ENCODE data around the gene GADD45A.

GADD45A gene

DNA sequence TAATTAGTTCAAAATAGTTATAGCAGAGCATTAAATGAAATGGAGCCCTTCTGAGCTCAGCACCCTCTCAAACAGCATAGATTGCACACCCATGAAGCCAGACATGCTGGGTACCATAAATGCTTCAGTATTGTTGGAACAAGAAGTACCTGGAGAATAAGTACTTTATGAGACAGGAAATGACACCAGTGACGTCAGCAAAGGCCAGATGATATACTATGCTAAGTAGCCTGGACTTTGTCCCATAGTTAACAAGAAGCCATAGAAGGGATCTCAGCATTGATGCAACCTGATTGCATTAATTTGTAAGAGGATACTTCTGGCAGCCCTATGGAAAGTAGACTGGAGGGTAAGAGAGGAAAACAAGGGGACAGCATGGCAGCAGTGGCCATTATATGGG lies 16.3 kb upstream of the GADD45A start:
- no peak for DNase-seq (ENCODE audit: low spot score)

DNA sequence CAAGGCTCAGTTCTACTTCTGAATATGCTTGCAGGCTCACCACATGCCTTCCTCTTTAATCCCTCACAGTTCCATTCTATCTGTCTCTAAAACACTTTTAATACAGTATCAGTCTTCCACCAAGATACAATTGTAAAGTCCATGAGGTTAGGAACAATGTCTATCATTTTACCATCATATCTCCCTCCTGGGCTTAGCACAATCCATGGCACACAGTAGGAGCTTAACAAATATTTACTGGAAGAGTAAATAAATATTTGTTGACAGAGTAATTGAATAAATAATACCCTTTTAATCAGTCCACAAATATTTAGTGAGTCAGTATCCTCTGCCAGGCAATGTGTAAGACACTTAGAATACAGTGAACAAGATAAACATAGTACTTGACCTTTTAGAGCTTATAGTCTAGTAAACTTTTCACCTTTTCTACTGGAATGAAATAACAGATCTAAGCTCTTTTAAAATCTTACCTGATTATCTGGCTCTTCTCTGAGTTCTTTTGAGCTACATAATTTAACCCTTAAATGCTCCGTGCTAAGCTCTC lies 12.7 kb upstream of the GADD45A start:
- DNase-seq (ENCODE audit: low spot score): no peak

DNA sequence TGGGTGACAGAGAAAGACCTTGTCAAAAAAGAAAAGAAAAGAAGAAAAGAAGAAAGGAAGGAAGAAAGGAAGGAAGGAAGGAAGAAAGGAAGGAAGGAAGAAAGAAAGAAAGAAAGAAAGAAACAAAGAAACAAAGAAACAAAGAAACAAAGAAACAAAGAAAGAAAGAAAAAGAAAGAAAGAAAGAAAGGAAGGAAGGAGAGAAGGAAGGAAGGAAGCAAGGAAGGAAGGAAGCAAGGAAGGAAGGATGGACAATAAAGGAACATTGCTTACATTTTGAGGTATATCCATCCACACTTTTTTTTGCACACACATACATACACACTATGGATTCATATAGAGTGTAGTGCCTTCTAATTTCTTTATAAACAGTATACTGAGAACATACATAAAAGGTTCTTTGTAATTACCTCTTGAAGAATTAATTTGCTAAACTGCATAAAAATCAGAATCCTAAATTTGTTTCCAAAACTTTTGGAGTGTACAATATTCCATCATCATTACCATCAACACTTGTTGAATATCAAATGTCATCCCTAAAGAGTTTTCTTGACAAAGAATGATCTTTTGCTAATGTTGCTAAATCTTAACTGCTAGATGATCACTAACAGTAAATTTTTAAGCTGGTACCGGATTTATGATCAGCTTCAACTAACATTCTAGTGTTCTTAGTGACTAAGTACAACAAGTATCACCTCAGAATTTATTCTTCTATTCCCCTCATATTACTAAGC lies 11.4 kb upstream of the GADD45A start:
- no peak for DNase-seq (ENCODE audit: low spot score)

DNA sequence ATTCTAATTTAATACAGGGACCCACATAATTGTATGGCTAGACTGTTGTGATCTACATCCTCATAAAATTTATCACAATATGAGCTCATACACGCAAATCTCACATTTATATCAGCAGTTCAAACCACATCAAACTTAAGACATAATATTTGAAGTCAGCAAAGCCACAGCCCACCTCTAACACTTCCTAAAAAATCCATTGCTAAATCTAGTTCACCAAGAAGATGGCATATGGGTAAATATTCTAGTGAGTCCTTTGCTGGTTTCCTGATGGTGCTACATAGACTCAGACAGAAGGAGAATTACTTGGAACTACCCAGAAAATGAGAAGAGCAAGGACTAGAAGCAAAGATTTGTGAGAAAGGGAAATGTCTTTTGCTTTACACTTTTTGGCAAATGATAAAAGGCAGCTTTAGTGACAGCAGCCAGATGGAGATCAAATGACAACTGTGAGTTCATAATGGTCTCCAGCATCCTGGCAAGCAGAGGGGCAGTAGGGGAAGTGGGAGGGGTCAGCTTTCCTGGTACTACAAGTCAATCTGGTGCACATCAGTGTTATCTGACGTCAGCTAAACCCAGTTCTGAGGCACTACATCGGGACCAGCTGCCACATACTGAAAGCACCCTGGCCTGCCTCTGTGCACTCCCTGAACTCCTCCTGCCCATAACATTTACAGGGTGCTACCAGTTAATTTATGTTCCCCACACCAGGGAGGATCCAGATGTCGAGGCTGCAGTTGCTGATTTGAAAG lies 10.6 kb upstream of the GADD45A start:
- DNase-seq (ENCODE audit: low spot score): no peak

DNA sequence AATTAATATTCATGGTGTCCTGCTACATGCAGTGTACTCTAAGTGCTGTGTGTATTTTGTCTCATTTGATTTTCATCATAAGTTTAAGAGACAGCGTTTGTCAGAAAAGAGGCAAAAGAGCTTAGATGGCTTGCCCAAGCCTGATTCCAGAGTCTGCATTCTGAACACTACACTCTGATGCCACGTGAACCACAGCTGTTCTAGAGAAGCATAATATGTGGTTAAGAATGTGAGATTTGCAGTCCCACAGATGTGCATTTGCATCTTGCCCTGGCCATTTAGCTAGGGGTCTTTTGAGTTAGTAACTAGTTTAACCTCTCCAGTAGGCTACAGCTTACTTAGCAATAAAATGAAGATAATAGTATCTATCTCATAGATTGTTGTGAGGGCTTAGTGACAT lies 9.2 kb upstream of the GADD45A start:
- DNase-seq (ENCODE audit: low spot score): no peak

DNA sequence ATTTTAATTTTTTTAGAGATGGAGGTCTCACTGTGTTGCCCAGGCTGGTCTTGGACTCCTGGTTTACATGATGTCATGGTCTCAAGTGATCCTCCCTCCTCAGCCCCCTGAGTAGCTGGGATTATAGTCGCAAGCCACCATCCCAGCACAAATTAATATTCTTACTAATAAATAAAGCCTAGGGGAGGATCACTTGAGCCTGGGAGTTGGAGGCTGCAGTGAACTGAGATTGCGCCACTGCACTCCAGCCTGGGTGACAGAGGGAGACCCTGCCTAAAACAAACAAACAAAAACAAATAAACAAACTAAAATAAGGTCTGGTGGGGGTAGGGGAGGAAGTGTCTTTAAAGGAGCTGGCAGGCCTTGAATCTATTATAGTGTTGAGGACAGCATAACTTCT lies 8.7 kb upstream of the GADD45A start:
- DNase-seq (ENCODE audit: low spot score): no peak

DNA sequence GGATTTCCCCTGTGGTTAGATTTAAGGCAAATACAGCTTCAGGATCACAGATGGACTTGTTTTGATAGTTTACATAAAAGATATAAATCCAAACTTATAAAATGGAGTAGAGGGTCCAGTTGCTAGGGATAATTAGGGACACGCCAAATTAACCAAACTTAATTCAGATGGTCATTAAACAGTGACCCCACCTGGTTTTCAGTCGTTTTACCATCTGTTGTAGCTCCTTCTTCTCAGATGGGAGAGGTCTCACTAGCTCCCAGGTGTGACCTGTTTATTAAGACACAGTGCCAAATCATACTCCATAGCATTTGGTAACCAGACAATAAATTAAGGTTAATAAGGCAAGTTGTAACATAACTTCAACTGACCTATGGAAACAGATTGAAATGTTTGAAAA lies 8.1 kb upstream of the GADD45A start:
- DNase-seq (ENCODE audit: low spot score): no peak

DNA sequence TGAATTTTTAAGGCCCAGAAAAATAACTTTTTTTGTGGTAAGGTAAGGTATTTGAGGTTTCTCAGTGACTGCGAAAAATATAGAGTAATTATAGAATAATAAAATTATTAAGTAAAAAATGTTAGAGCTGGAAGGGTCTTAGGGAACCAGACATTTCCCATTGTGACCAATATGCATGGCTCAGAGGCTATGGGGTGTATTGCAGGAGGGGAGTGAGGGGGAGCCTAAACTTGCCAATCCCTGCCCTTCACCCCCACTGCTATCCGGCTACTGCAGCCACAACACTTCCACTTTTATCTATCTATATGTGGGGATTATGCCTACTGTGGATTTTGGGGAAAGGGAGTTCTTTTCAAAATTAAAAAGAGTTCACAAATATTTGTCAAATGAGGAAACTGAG lies 7.6 kb upstream of the GADD45A start:
- DNase-seq (ENCODE audit: low spot score): no peak

DNA sequence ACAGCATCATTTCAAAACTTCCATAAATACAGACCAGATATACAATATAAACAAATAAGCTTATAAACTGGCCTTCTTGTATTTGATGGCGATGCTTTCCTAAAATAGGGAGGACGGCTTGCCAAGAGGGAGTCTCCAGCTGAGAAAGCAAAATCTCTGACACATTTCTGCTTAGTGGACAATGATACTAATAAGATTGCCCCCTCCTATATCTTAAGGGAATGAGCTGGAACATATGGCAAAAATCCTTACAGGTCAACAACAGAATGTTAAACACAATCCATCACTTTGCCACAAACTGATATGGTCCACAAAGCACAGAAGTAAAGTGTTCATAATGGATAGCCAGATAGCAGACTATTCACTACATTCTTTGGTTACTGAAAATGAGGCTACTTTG lies 7.1 kb upstream of the GADD45A start:
- no peak for DNase-seq (ENCODE audit: low spot score)

DNA sequence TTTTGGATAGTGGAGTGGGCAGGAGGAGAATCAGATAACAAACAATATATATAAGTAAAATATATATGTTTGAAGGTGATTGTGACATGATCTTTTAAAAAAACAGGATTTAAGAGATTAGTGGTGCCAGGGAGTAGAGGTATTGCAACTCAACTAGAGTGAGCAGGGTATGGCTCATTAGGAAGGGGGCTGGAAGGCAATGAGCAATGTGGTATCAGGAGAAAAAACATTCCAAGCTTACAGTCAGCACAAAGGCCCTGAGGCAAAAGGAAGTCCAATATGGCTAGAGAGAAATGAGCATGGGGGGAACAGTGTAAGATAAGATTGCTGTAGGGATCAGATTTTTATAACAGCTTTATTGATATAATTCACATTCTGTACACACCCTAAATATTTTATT lies 5.3 kb upstream of the GADD45A start:
- no peak for DNase-seq (ENCODE audit: low spot score)

DNA sequence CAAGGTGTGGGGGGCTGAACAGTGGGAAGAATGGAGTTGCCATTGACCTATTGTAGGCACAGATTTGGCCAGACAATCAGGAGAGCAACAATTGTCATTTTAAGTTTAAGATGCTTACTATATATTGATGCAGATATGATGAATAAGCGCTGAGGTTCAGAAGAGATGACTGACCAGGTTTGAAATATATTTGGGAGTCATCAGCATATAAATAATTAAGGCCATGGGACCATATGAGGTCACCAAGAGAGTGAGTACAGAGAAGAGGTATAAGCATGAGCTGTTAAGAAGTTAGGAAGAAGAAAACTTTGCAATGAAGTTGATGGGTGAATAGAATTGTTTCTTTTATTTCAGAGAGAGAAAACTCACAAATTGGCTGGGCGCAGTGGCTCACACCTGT lies 4.5 kb upstream of the GADD45A start:
- DNase-seq (ENCODE audit: low spot score): no peak

DNA sequence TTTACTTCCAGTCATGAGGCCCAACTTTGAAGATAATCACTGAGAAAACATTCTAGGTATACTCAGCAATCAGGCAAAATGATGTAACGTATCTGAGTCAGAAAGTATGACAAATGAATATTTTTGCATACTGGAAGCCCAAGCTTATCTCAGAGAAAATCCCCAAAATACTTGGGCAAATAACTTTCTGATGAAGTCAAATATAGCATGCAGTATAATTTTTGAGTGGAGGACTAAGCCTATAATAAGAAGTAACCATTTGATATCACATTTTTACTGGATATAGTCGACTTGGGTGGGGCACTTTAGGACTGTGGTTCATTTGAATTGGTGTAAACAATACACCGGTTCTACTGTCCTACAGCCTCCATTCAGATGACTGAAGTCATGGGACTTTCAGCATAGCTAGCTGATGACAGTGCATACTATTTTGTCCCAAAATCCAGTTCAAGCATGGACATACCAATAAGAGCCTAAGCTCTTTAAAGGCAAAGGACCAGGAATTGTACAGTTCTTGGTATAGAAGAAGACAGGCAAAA lies 2.3 kb upstream of the GADD45A start:
- peak; percentile 50 for DNase-seq (ENCODE audit: low spot score)

DNA sequence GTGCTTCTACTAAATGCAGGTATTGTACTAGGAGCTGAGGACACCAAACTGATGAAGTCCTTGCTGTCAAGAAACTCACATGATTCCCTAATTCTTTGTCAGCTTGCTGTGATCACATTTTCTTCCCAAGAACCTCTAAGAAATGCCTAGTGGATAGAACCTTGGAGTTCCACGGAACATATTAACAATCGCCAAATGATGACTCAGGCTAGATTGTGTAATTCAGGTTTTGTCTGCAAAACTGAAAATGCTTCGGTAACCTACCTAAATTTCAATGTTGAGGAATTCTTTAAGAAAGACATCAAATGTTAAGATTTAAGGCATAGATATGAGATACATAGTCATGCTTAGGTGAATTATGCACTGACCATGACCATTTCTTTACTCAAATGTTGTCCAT lies 1.7 kb upstream of the GADD45A start:
- no peak for DNase-seq (ENCODE audit: low spot score)

DNA sequence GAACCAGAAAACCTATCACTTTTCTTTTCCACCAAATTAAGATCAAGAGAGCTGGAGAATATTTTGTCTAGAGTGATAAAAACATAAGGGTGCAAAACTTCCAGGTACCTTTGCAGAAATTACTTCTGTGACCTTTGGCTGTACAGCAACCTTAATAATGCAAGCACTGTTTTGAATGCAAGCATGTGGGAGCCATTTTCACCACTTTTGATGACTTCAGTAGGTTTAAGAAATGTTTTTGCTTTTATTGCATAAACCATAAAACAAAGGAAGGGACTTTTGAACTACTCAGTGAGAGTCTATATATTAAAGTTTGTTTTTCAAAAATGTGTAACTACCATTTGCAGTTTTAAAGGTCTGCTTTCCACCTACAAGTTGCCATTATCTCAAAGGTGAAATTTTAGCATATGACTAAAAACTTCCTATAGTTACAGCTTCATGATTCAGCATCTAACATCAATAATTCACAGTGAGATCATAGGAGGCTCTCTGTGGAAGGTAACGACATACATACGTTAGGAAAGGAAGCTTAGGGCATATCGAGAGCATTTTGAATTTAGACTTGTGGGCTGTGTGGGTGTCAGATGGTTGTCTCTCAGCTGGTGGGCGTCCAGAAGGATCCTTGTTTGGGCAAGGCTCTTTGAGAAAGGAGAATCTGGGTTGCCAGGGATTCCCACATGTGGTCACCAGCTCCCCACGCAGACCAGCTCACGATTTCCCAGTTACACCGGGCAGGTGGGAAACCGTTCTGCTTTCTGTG lies 1.1 kb upstream of the GADD45A start:
- no peak for DNase-seq (ENCODE audit: low spot score)

DNA sequence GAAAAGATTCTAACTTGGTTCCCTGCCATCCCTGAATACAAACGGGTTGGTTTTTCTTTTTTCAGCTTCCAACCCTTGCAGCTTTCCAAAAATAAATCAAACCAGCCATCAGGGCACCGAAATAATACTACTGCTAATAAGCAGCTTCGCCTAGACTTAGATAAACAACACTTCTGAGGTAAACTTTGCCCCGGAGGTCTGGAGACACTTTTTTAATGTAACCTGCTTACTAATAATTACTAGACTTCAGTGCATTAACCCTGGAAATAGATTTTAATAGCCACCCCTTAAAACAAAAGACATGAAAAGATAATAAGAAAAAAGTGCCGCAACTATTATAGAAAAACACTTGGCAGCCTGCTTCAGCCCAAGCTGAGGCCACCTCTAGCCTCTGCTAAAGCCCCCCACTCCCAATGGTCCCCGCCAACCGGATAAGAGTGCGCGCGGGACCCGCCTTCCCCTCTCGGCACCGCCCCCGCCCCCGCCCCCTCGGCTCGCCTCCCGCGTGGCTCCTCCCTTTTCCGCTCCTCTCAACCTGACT lies 405 bp upstream of the GADD45A start:
- DNase-seq (ENCODE audit: low spot score): no peak

DNA sequence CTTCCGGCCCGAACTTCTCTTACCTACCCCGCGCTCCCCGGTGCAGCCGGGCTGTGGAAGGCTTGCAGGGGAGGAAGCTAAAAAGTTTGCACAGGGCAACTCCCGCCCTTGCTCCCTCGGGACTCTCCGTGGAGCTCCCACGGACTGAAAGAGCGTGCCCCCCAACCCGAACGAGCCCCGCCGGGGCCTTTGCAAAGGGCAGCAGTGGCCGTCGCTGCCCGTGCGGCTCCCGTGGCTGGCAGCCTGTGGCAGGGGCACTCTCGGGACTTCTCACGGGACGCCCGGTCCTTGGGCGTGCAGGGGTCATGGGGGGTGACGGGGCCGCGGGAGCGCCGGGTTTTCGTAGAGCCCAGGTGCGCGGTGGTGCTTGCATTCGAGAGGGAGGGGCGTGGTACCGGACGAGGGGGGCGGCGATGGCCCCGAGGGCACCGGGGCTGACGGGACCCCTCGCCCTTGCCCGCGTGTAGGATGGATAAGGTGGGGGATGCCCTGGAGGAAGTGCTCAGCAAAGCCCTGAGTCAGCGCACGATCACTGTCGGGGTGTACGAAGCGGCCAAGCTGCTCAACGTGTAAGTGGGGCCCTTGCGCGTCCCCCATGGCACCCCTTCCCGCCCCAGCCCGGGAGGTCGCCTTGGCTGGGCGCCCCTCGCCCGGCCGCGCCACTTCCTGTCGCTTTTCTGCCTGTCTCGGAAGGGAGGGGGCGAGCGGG lies 711 bp downstream of the GADD45A start:
- DNase-seq (ENCODE audit: low spot score): peak; percentile 65

DNA sequence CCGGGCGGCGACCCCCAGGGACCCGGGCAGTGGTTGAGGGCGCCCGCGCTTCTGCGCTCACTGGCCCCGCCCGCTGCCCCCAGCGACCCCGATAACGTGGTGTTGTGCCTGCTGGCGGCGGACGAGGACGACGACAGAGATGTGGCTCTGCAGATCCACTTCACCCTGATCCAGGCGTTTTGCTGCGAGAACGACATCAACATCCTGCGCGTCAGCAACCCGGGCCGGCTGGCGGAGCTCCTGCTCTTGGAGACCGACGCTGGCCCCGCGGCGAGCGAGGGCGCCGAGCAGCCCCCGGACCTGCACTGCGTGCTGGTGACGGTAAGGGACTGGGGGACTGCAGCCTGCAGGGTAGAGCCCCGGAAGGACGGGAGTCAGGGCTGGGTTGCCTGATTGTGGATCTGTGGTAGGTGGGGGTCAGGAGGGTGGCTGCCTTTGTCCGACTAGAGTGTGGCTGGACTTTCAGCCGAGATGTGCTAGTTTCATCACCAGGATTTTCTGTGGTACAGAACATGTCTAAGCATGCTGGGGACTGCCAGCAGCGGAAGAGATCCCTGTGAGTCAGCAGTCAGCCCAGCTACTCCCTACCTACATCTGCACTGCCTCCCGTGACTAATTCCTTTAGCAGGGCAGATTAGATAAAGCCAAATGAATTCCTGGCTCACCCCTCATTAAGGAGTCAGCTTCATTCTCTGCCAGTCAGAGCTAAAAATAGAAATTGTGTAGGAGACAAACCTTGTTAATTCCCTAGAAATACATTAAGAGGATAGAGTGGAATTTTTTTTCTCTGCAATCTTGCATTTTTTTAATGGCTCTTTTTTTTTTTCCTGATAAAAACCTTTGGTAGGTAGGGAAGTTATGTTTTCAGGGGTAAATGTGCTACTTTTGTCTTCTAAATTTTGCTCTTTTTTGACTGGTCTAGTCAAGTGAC lies 1.5 kb downstream of the GADD45A start:
- DNase-seq (ENCODE audit: low spot score): peak; percentile 92

DNA sequence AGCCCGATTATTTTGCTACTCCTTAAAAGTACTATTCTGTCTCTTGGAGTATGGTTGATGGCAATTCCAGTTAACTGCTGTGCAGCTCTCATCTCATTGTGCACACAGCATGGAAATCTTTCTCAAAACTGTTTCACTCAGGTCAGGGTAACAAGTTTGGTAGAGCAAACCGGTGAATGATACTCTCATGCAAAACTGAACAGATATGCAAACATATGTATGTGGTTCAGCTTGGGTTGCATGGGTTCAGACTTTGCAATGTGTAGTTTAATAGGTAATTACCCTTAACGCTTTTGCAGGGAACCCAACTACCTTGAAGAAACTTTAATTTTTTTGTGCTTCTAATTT lies 2.2 kb downstream of the GADD45A start:
- DNase-seq (ENCODE audit: low spot score): no peak

DNA sequence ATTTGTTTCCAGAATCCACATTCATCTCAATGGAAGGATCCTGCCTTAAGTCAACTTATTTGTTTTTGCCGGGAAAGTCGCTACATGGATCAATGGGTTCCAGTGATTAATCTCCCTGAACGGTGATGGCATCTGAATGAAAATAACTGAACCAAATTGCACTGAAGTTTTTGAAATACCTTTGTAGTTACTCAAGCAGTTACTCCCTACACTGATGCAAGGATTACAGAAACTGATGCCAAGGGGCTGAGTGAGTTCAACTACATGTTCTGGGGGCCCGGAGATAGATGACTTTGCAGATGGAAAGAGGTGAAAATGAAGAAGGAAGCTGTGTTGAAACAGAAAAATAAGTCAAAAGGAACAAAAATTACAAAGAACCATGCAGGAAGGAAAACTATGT lies 2.6 kb downstream of the GADD45A start:
- peak; percentile 77 for DNase-seq (ENCODE audit: low spot score)

DNA sequence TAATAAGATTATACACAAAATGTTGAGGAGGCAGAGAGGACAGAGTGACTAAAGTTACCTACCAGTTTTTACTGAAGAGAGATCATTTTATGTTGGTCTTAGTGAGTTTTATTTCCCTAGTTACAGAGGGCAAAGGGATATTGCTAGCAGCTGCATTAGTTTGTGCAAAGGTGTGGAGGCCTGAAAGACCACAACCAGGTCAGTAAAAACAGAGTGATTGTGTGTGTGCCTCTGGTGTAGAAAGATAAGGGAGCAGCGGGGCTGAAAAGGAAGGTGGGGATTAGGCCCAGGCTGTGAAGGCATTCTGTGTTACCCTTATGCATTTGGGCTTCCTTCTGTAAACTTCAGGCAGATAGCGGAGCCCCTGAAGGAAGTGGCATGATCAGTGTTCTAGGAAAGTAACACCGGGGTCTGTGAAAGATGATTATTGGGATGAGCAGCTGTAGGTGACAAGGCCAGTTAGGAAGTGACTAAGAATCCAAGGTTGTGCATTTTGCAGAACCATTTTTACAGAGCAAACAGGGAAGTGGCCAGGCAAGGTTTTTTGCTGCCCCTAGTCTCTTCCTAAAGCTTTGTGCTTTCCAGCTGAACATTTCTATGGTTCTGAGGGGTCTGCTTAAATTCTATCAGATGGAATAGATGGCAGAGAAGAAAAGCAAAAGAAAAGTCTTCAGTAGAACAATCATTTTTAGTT lies 3.7 kb downstream of the GADD45A start:
- DNase-seq (ENCODE audit: low spot score): peak; percentile 72

Data from hematopoietic multipotent progenitor cell treated with erythropoietin and hydrocortisone succinate and interleukin-3 and kit ligand, for 15 days (in vitro differentiated cells).